SK-N-SH treated with all-trans-retinoic acid at 6 μM for 48 hours (cell line): ENCODE data around the gene NEK1.
"Not testable (repeated sequence)": the region's sequence is repeated elsewhere in the genome, so short reads cannot be mapped to it uniquely, and the experiment has no call there.

Source experiments
- ATAC-seq: fragments of 200-7000 bp; cut with Tn5 transposase; 3 replicates; pipeline ENCODE4 v1.9.1; 2020; ENCODE audit warnings: mild to moderate bottlenecking, moderate library complexity
- ARNTL ChIP-seq: fragments of 450-650 bp; formaldehyde crosslinking; IDR thresholded peaks from 2 replicates; pipeline ENCODE4 v1.5.0; 2020; ENCODE audit warnings: low read depth, mild to moderate bottlenecking, moderate library complexity, borderline replicate concordance
- BACH2 ChIP-seq: fragments of 250-450 bp; sonication (Bioruptor Pico); IDR thresholded peaks from 2 replicates; pipeline ENCODE4 v1.9.0; 2021; ENCODE audit warnings: mild to moderate bottlenecking, borderline replicate concordance
- CREB5 ChIP-seq: fragments of 250-450 bp; sonication (Bioruptor Pico); IDR thresholded peaks from 2 replicates; pipeline ENCODE4 v1.5.1; 2020; ENCODE audit warnings: low read depth, mild to moderate bottlenecking, moderate library complexity
- CSDC2 ChIP-seq: fragments of 250-450 bp; sonication (Bioruptor Pico); IDR thresholded peaks from 2 replicates; pipeline ENCODE4 v1.5.0; 2020; ENCODE audit warnings: mild to moderate bottlenecking, moderate library complexity
- CSRNP3 ChIP-seq: fragments of 250-450 bp; sonication (Bioruptor Pico); IDR thresholded peaks from 2 replicates; pipeline ENCODE4 v1.5.1; 2021; ENCODE audit warnings: mild to moderate bottlenecking, moderate library complexity
- ESRRG ChIP-seq: fragments of 250-450 bp; sonication (Bioruptor Pico); IDR thresholded peaks from 2 replicates; pipeline ENCODE4 v1.6.1; 2021; ENCODE audit warnings: mild to moderate bottlenecking
- GLIS3 ChIP-seq: fragments of 250-450 bp; sonication (Bioruptor Pico); IDR thresholded peaks from 2 replicates; pipeline ENCODE4 v1.5.0; 2020; ENCODE audit warnings: mild to moderate bottlenecking, moderate library complexity
- ISL1 ChIP-seq: fragments of 250-450 bp; sonication (Bioruptor Pico); IDR thresholded peaks from 2 replicates; pipeline ENCODE4 v2.1.2; 2022; ENCODE audit warnings: mild to moderate bottlenecking, moderate library complexity
- OSR1 ChIP-seq: fragments of 250-450 bp; sonication (Bioruptor Pico); IDR thresholded peaks from 2 replicates; pipeline ENCODE4 v1.8.0; 2022; ENCODE audit warnings: moderate library complexity, mild to moderate bottlenecking, inconsistent platforms
- PATZ1 ChIP-seq: fragments of 250-450 bp; sonication (Bioruptor Pico); IDR thresholded peaks from 2 replicates; pipeline ENCODE4 v1.8.0; 2020; ENCODE audit warnings: mild to moderate bottlenecking, moderate library complexity, borderline replicate concordance
- POU6F1 ChIP-seq: fragments of 250-450 bp; sonication (Bioruptor Pico); IDR thresholded peaks from 2 replicates; pipeline ENCODE4 v1.8.0; 2021; ENCODE audit warnings: low read depth, mild to moderate bottlenecking, moderate library complexity, borderline replicate concordance
- PPARA ChIP-seq: fragments of 250-450 bp; sonication (Bioruptor Pico); IDR thresholded peaks from 2 replicates; pipeline ENCODE4 v1.5.0; 2020; ENCODE audit warnings: mild to moderate bottlenecking, borderline replicate concordance
- RARB ChIP-seq: fragments of 250-450 bp; sonication (Bioruptor Pico); IDR thresholded peaks from 2 replicates; pipeline ENCODE4 v1.8.0; 2021; ENCODE audit warnings: mild to moderate bottlenecking, moderate library complexity
- SNAI2 ChIP-seq: fragments of 250-450 bp; sonication (Bioruptor Pico); IDR thresholded peaks from 2 replicates; pipeline ENCODE4 v1.5.0; 2020; ENCODE audit warnings: mild to moderate bottlenecking, moderate library complexity
- TCF4 ChIP-seq: fragments of 250-450 bp; sonication (Bioruptor Pico); IDR thresholded peaks from 2 replicates; pipeline ENCODE4 v1.8.0; 2021; ENCODE audit warnings: mild to moderate bottlenecking, moderate library complexity, borderline replicate concordance
- TOX ChIP-seq: fragments of 250-450 bp; sonication (Bioruptor Pico); IDR thresholded peaks from 2 replicates; pipeline ENCODE4 v1.8.0; 2021; ENCODE audit warnings: mild to moderate bottlenecking, moderate library complexity, borderline replicate concordance
- TSHZ2 ChIP-seq: fragments of 250-450 bp; sonication (Bioruptor Pico); IDR thresholded peaks from 2 replicates; pipeline ENCODE4 v1.5.0; 2020; ENCODE audit warnings: mild to moderate bottlenecking, moderate library complexity
- ZC3H10 ChIP-seq: fragments of 250-450 bp; sonication (Bioruptor Pico); IDR thresholded peaks from 2 replicates; pipeline ENCODE4 v1.5.1; 2021; ENCODE audit warnings: mild to moderate bottlenecking, moderate library complexity
- ZFP30 ChIP-seq: fragments of 450-650 bp; formaldehyde crosslinking; IDR thresholded peaks from 2 replicates; pipeline ENCODE4 v1.5.0; 2022; ENCODE audit warnings: mild to moderate bottlenecking, moderate library complexity
- ZNF70 ChIP-seq: fragments of 450-650 bp; formaldehyde crosslinking; IDR thresholded peaks from 2 replicates; pipeline ENCODE4 v1.5.0; 2020; ENCODE audit warnings: mild to moderate bottlenecking, moderate library complexity
- ZNF8 ChIP-seq: fragments of 450-650 bp; formaldehyde crosslinking; IDR thresholded peaks from 2 replicates; pipeline ENCODE4 v1.5.0; 2020; ENCODE audit warnings: mild to moderate bottlenecking, moderate library complexity

NEK1 gene

GRCh38 chr4:169582203-169582602 lies 30.2 kb downstream of the NEK1 start (continued):
- no peak for TF ChIP-seq POU6F1

- ATAC-seq, result no peak
- TF ChIP-seq RARB (CRISPR knock-in tag) (no peak), BACH2 (CRISPR knock-in tag) (no peak), ZNF70 (no peak), ARNTL (no peak), SNAI2 (CRISPR knock-in tag) (no peak), CSDC2 (CRISPR knock-in tag) (no peak), OSR1 (CRISPR knock-in tag) (no peak)
- TF ChIP-seq, all 23 proteins: peak for 0
These were observed 38.5 kb downstream of the NEK1 start for GRCh38 chr4:169573889-169574288.

- no peak for ATAC-seq
- no peak for TF ChIP-seq OSR1 (CRISPR knock-in tag)
- TF ChIP-seq PPARA, result no peak
- no peak for TF ChIP-seq TOX (CRISPR knock-in tag)
- no peak for TF ChIP-seq ESRRG (CRISPR knock-in tag)
- TF ChIP-seq RARB (CRISPR knock-in tag), result no peak
- TF ChIP-seq ZNF70, result no peak
- TF ChIP-seq POU6F1, result no peak
- TF ChIP-seq CREB5 (CRISPR knock-in tag), result no peak
- TF ChIP-seq ARNTL, result no peak
- TF ChIP-seq ZC3H10, result no peak
- TF ChIP-seq ZNF8 (CRISPR knock-in tag), result no peak
- TF ChIP-seq CSDC2 (CRISPR knock-in tag), result no peak
- TF ChIP-seq TSHZ2 (CRISPR knock-in tag), result no peak
- TF ChIP-seq GLIS3 (CRISPR knock-in tag), result no peak
- no peak for TF ChIP-seq ZFP30 (CRISPR knock-in tag)
- no peak for TF ChIP-seq SNAI2 (CRISPR knock-in tag)
- TF ChIP-seq CSRNP3 (CRISPR knock-in tag), result no peak
- no peak for TF ChIP-seq ISL1 (CRISPR knock-in tag)
- no peak for TF ChIP-seq PATZ1 (CRISPR knock-in tag)
- no peak for TF ChIP-seq TCF4
These were observed 40.9 kb downstream of the NEK1 start for GRCh38 chr4:169571435-169571834.

GRCh38 chr4:169571012-169571411 lies 41.4 kb downstream of the NEK1 start:
- ATAC-seq, result not testable (repeated sequence)

GRCh38 chr4:169570266-169570665 lies 42.1 kb downstream of the NEK1 start:
- not testable (repeated sequence) for ATAC-seq

GRCh38 chr4:169569188-169569587 lies 43.2 kb downstream of the NEK1 start:
- not testable (repeated sequence) for ATAC-seq
